Stimulated activated naive CD4-positive, alpha-beta T cell treated with Interleukin-2 at 50 U/mL for 16 hours (primary cell): ENCODE data around the gene SLC36A3.
"Not testable (repeated sequence)": the region's sequence is repeated elsewhere in the genome, so short reads cannot be mapped to it uniquely, and the experiment has no call there.

Source experiments
- DNase-seq: peaks from one replicate; lab custom pipeline; 2025; lab: John Stamatoyannopoulos, UW

Gene SLC36A3

GRCh38 chr5:151237685-151238084, 65.9 kb downstream of the SLC36A3 start:
- DNase-seq = no peak

- DNase-seq = no peak
Measured at GRCh38 chr5:151236888-151237287, 66.7 kb downstream of the SLC36A3 start.

- DNase-seq = not testable (repeated sequence)
Measured at GRCh38 chr5:151235239-151235571, 68.4 kb downstream of the SLC36A3 start.

GRCh38 chr5:151234476-151235238, 68.9 kb downstream of the SLC36A3 start:
- no peak for DNase-seq

- DNase-seq = no peak
Measured at GRCh38 chr5:151233616-151234085, 69.9 kb downstream of the SLC36A3 start.

GRCh38 chr5:151231359-151231758, 72.2 kb downstream of the SLC36A3 start:
- no peak for DNase-seq

GRCh38 chr5:151230048-151230680, 73.4 kb downstream of the SLC36A3 start:
- no peak for DNase-seq

- DNase-seq = no peak
Measured at GRCh38 chr5:151228986-151229385, 74.6 kb downstream of the SLC36A3 start.

- no peak for DNase-seq
Measured at GRCh38 chr5:151227918-151228447, 75.6 kb downstream of the SLC36A3 start.
